Astrocyte (in vitro differentiated cells and primary cell): ENCODE results near the gene ISCU.

Source experiments
- CTCF ChIP-seq: IDR thresholded peaks from 2 replicates; pipeline ENCODE4 v1.5.1; 2011; ENCODE audit warnings: low read depth, mild to moderate bottlenecking, inconsistent platforms, low read length, moderate library complexity; ENCODE audit not compliant: insufficient read depth
- EZH2 ChIP-seq: IDR thresholded peaks from 2 replicates; pipeline ENCODE4 v1.6.1; 2012; ENCODE audit warnings: mild to moderate bottlenecking, low read length, inconsistent platforms; ENCODE audit not compliant: insufficient read depth

- TF ChIP-seq CTCF, result peak; percentile 17
- no peak for TF ChIP-seq EZH2
Observed at GRCh38 chr12:108516511-108517275, 45.7 kb upstream of the ISCU start.
